HepG2 (cell line): Measurements from ENCODE around the gene PTPRD. TPM values are rescaled to one million over a fixed set of nuclear protein-coding genes. Genes with fewer than 3 reads are reported as not detected.

Source experiments
- ATAC-seq: fragments of 200-7000 bp; cut with Tn5 transposase; 3 replicates; pipeline ENCODE4 v1.9.1; 2020; ENCODE audit warnings: mild to moderate bottlenecking, moderate library complexity
- BruUV-seq: library from RNA; stranded (reverse); fragments of 400-500 nt; replicated peaks from 2 replicates; lab custom pipeline; 2021; lab: Mats Ljungman, UMichigan
- CTCF ChIA-PET: fragments of 300-600 bp; formaldehyde crosslinking; extraction: SDS; loops from one replicate; lab custom pipeline; 2021; ENCODE audit warnings: low total read pairs, inconsistent platforms, low intra/inter-chr PET ratio; lab: Yijun Ruan, JAX
- POLR2A ChIA-PET: fragments of 350-600 bp; sonication (Branson Sonifier 250); formaldehyde crosslinking; loops from one replicate; lab custom pipeline; 2020; ENCODE audit warnings: antibody characterized with exemption, inconsistent platforms; lab: Yijun Ruan, JAX
- DNase-seq: peaks from one replicate; pipeline ENCODE4 v3.0.0-alpha.2; 2015; ENCODE audit warnings: low spot score
- FAIRE-seq: peaks from 3 replicates; lab custom pipeline; 2011; peaks lifted over from hg19 to GRCh38; lab: Jason Lieb, UNC
- H2AFZ ChIP-seq: one replicate; pipeline ENCODE4 v1.6.1; 2011; ENCODE audit warnings: low read length, inconsistent platforms
- H3K27ac ChIP-seq: fragments of 300-600 bp; 3 replicates; pipeline ENCODE4 v1.8.0; 2011; ENCODE audit warnings: mixed run types, mild to moderate bottlenecking, mixed read lengths, low read length, inconsistent platforms; ENCODE audit not compliant: insufficient read depth; ENCODE audit errors: extremely low read length
- H3K27me3 ChIP-seq, 2 experiments: fragments of 200-600 bp in 1 of 2; 2 replicates in 1 of 2; 3 replicates in 1 of 2; pipeline versions ENCODE4 v1.6.0 to v1.8.0; 2011; ENCODE audit warnings: low read length in 2 of 2, mild to moderate bottlenecking in 2 of 2, moderate library complexity in 2 of 2, inconsistent platforms in 1 of 2; ENCODE audit not compliant: insufficient read depth in 2 of 2, control insufficient read depth in 1 of 2
- H3K36me3 ChIP-seq, 2 experiments: fragments of 200-600 bp in 1 of 2; replicated peaks in 1 of 2; 2 replicates in 1 of 2; 3 replicates in 1 of 2; pipeline versions ENCODE4 v1.5.1 to v1.8.0; 2011; ENCODE audit warnings: low read length in 2 of 2, inconsistent platforms in 1 of 2; ENCODE audit not compliant: insufficient read depth in 2 of 2, control insufficient read depth in 1 of 2
- H3K4me1 ChIP-seq: 2 replicates; pipeline ENCODE4 v1.5.1; 2012; ENCODE audit warnings: low read length, inconsistent platforms; ENCODE audit not compliant: insufficient read depth
- H3K4me2 ChIP-seq: 2 replicates; pipeline ENCODE4 v1.6.0; 2011; ENCODE audit warnings: low read depth, low read length, inconsistent platforms
- H3K4me3 ChIP-seq, 3 experiments: fragments of 200-600 bp in 1 of 3; sonication (generic), shearing (Covaris generic) in 1 of 3; replicated peaks in 1 of 3; 2 replicates each; pipeline ENCODE4 v1.5.1; 2011 to 2016; ENCODE audit warnings: low read length in 3 of 3, inconsistent platforms in 2 of 3, low read depth in 2 of 3, mild to moderate bottlenecking in 2 of 3, control low read depth in 1 of 3, mixed read lengths in 1 of 3; ENCODE audit not compliant: insufficient read depth in 1 of 3
- H3K79me2 ChIP-seq: one replicate; pipeline ENCODE4 v1.6.1; 2011; ENCODE audit warnings: low read length, inconsistent platforms; ENCODE audit not compliant: insufficient read depth
- H3K9ac ChIP-seq: 2 replicates; pipeline ENCODE4 v1.6.0; 2011; ENCODE audit warnings: mild to moderate bottlenecking, low read depth, low read length, inconsistent platforms; ENCODE audit not compliant: insufficient read depth
- H3K9me3 ChIP-seq: 2 replicates; pipeline ENCODE4 v1.5.1; 2012; ENCODE audit warnings: mild to moderate bottlenecking, low read length
- H4K20me1 ChIP-seq: 2 replicates; pipeline ENCODE4 v1.6.0; 2011; ENCODE audit warnings: inconsistent platforms, mild to moderate bottlenecking, low read length, moderate library complexity; ENCODE audit not compliant: insufficient read depth
- EZH2 ChIP-seq: conservative IDR thresholded peaks from 2 replicates; pipeline ENCODE4 v1.6.1; 2012; ENCODE audit warnings: mild to moderate bottlenecking, low read depth, low read length, moderate library complexity
- LBX2 ChIP-seq: sonication (generic); formaldehyde crosslinking; IDR thresholded peaks from 2 replicates; pipeline ENCODE4 v1.5.0; 2020; ENCODE audit warnings: missing genetic modification reagents, mild to moderate bottlenecking, borderline replicate concordance
- MEIS2 ChIP-seq: sonication (generic); formaldehyde crosslinking; IDR thresholded peaks from 2 replicates; pipeline ENCODE4 v1.9.0; 2021; ENCODE audit warnings: mild to moderate bottlenecking, missing genetic modification reagents
- MYNN ChIP-seq: sonication (generic); formaldehyde crosslinking; IDR thresholded peaks from 2 replicates; pipeline ENCODE4 v1.4.0; 2020; ENCODE audit warnings: mild to moderate bottlenecking, low read depth, missing genetic modification reagents
- NAIF1 ChIP-seq: sonication (generic); formaldehyde crosslinking; IDR thresholded peaks from 2 replicates; pipeline ENCODE4 v1.5.0; 2020; ENCODE audit warnings: mild to moderate bottlenecking, missing genetic modification reagents, borderline replicate concordance
- NFATC3 ChIP-seq: sonication (generic); formaldehyde crosslinking; IDR thresholded peaks from 2 replicates; pipeline ENCODE4 v1.5.1; 2020; ENCODE audit warnings: mild to moderate bottlenecking, missing genetic modification reagents
- RBM39 ChIP-seq: fragments of 200-400 bp; formaldehyde crosslinking; IDR thresholded peaks from one replicate; pipeline ENCODE4 v1.6.1; 2018; ENCODE audit warnings: antibody characterized with exemption, mild to moderate bottlenecking, low read depth, low read length; ENCODE audit not compliant: poor library complexity, severe bottlenecking
- RFX5 ChIP-seq: IDR thresholded peaks from 2 replicates; pipeline ENCODE4 v1.6.1; 2011; ENCODE audit warnings: low read depth, low read length, improper control_type of control experiment
- ZKSCAN8 ChIP-seq: IDR thresholded peaks from 2 replicates; pipeline ENCODE4 v1.6.1; 2016; ENCODE audit warnings: borderline replicate concordance, missing genetic modification reagents, missing compliant biosample characterization
- ZNF20 ChIP-seq: sonication (generic); formaldehyde crosslinking; IDR thresholded peaks from 2 replicates; pipeline ENCODE4 v1.4.0; 2020; ENCODE audit warnings: mild to moderate bottlenecking, moderate library complexity, missing genetic modification reagents
- ZNF264 ChIP-seq: sonication (generic); formaldehyde crosslinking; IDR thresholded peaks from 2 replicates; pipeline ENCODE4 v1.4.0; 2020; ENCODE audit warnings: missing genetic modification reagents
- ZNF292 ChIP-seq: sonication (generic); formaldehyde crosslinking; IDR thresholded peaks from 2 replicates; pipeline ENCODE4 v1.8.1; 2022; ENCODE audit warnings: mild to moderate bottlenecking, low read depth, missing genetic modification reagents, borderline replicate concordance
- ZNF3 ChIP-seq: IDR thresholded peaks from 2 replicates; pipeline ENCODE4 v1.7.0; 2017; ENCODE audit warnings: inconsistent platforms
- ZNF605 ChIP-seq: sonication (generic); formaldehyde crosslinking; IDR thresholded peaks from 2 replicates; pipeline ENCODE4 v1.8.0; 2022; ENCODE audit warnings: mild to moderate bottlenecking, missing genetic modification reagents
- ZNF740 ChIP-seq: sonication (generic); formaldehyde crosslinking; IDR thresholded peaks from 2 replicates; pipeline ENCODE4 v1.4.0; 2020; ENCODE audit warnings: missing genetic modification reagents
- ZNF761 ChIP-seq: sonication (generic); formaldehyde crosslinking; conservative IDR thresholded peaks from 2 replicates; pipeline ENCODE4 v1.4.0; 2020; ENCODE audit warnings: mild to moderate bottlenecking, missing genetic modification reagents
- WGBS: methylation state at CpG from one replicate; pipeline ENCODE4 v1.1.6; 2017; ENCODE audit warnings: low lambda C conversion rate; 5-methylcytosine and 5-hydroxymethylcytosine counted together
- in situ Hi-C: cut with HindIII; loops from 2 replicates; pipeline ENCODE4 v1.10.0; 2017; ENCODE audit warnings: low pct_unique_long_range_greater_than_20kb; ENCODE audit not compliant: extremely low pct_ligation_motif_present
- intact Hi-C: fragments of 100-400 bp; cut with micrococcal nuclease; formaldehyde crosslinking; loops from one replicate; pipeline ENCODE4 v1.10.0; 2022; ENCODE audit not compliant: unreplicated experiment
- polyA plus RNA-seq, 8 experiments: library from polyadenylated mRNA; depleted of rRNA in 3 of 8; stranded (reverse) in 7 of 8; unstranded in 1 of 8; fragments of >200 nt; fragmentation: Illumina TruSeq in 4 of 8; extraction: Trizol in 4 of 8; gene quantifications; 2 replicates each; pipeline versions ENCODE4 v1.2.1 to v1.2.3, GENCODE V29; 2011 to 2016; ENCODE audit warnings: low read depth in 4 of 8, missing spikeins in 1 of 8, mixed read lengths in 1 of 8; ENCODE audit not compliant: insufficient read depth in 1 of 8
- total RNA-seq, 5 experiments: library from RNA; depleted of rRNA; stranded (reverse); fragments of >200 nt; fragmentation: Illumina TruSeq; extraction: Trizol; gene quantifications; 2 replicates each; pipeline ENCODE4 v1.2.3, GENCODE V29; 2016; ENCODE audit warnings: low read depth in 1 of 5
- TF ChIP-seq, protein P1 (sequence below): sonication (generic); formaldehyde crosslinking; IDR thresholded peaks from 2 replicates; pipeline ENCODE4 v1.9.0; 2022; ENCODE audit warnings: low read depth, missing genetic modification reagents

The PTPRD gene
- total and polyA plus RNA-seq, 2 of the 13 experiments (the other 11 are each of a cell fraction or from before 2014, with no cell fraction given), result 0.05 TPM; not detected in 1

DNA sequence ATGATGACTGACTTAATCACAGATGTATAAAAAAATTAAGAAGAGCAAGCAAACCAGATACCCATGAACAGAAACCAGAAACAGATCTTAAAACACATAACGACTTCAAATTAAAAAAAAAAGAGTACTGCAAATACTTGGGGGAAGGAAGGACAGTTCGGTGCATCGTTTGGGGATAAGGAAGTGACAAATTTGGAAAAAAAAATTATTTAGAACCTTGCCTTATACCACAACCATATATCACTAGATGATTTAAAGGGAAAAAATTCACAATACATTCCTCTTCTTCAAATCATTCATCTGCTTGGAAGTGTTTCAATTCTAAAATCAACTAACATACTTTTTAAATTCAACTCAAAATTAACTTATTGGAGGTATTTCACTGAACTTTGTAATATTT lies 1774.7 kb downstream of the PTPRD start (continued):
- TF ChIP-seq, protein P1, sequence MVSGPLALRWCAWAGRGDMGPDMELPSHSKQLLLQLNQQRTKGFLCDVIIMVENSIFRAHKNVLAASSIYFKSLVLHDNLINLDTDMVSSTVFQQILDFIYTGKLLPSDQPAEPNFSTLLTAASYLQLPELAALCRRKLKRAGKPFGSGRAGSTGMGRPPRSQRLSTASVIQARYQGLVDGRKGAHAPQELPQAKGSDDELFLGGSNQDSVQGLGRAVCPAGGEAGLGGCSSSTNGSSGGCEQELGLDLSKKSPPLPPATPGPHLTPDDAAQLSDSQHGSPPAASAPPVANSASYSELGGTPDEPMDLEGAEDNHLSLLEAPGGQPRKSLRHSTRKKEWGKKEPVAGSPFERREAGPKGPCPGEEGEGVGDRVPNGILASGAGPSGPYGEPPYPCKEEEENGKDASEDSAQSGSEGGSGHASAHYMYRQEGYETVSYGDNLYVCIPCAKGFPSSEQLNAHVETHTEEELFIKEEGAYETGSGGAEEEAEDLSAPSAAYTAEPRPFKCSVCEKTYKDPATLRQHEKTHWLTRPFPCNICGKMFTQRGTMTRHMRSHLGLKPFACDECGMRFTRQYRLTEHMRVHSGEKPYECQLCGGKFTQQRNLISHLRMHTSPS, result no peak
- TF ChIP-seq LBX2 (CRISPR knock-in tag) (no peak), ZNF3 (CRISPR knock-in tag) (no peak)

GRCh38 chr9:8835291-8835690 lies 1777.5 kb downstream of the PTPRD start:
- ChIA-PET CTCF (no interaction called here), POLR2A (no interaction called here)
- WGBS, result 25% methylated on average over 3 of the region's 3 CpGs
- in situ Hi-C loops (no loop called here), intact Hi-C loops (no loop called here)
- ATAC-seq (no peak), FAIRE-seq (no peak), DNase-seq (no peak)
- Histone ChIP-seq H4K20me1 (no peaks in the 10 kb centered on the region), H3K27ac (no peak overlapping the region), H3K9ac (no peak overlapping the region), H3K4me2 (no peak overlapping the region), H3K9me3 (no peaks in the 10 kb centered on the region), H2AFZ (no peak overlapping the region), H3K4me1 (no peaks in the 10 kb centered on the region), H3K27me3 (no peaks in the 10 kb centered on the region), H3K36me3 (no peaks in the 10 kb centered on the region), H3K79me2 (no peaks in the 10 kb centered on the region), H3K4me3 (no peak overlapping the region)
- BruUV-seq, result no TSS peak
- TF ChIP-seq EZH2 (no peak), ZNF740 (CRISPR knock-in tag) (no peak), ZNF292 (CRISPR knock-in tag) (no peak), ZKSCAN8 (CRISPR knock-in tag) (no peak), ZNF761 (CRISPR knock-in tag) (no peak), ZNF264 (CRISPR knock-in tag) (no peak), ZNF605 (no peak), RFX5 (no peak), NAIF1 (no peak), MEIS2 (no peak), MYNN (no peak), ZNF20 (no peak), NFATC3 (CRISPR knock-in tag) (no peak), RBM39 (no peak)
